Tibial nerve (tissue), 4 donors: ENCODE measurements around the gene PTGDS. TPM values are rescaled to one million over a fixed set of nuclear protein-coding genes. Genes with fewer than 3 reads are reported as not detected.

ENCODE experiments used
- DNase-seq, 2 donors: peaks; one replicate each; pipeline ENCODE4 v3.0.0-alpha.2; 2019; ENCODE audit warnings: low spot score in 2 of 2
- H3K27ac ChIP-seq, 4 donors: fragments of 200-600 bp; sonication (generic) in 3 of 4; one replicate each; pipeline ENCODE4 v1.5.1; 2017 to 2019; ENCODE audit warnings: mild to moderate bottlenecking in 1 of 4
- H3K27me3 ChIP-seq, 2 donors: fragments of 200-600 bp; sonication (generic) in 1 of 2; one replicate each; pipeline versions ENCODE4 v1.5.1 to v1.6.0; 2017 to 2019
- H3K36me3 ChIP-seq, 3 donors: fragments of 200-600 bp; sonication (generic); one replicate each; pipeline ENCODE4 v1.5.1; 2018 to 2019
- H3K4me1 ChIP-seq, 4 donors: fragments of 200-600 bp; sonication (generic) in 3 of 4; one replicate each; pipeline ENCODE4 v1.5.1; 2017 to 2019
- H3K4me3 ChIP-seq, 4 donors: fragments of 200-600 bp; sonication (generic) in 3 of 4; one replicate each; pipeline ENCODE4 v1.5.1; 2017 to 2019; ENCODE audit warnings: mild to moderate bottlenecking in 1 of 4, moderate library complexity in 1 of 4
- H3K9me3 ChIP-seq, 4 donors: fragments of 200-600 bp; sonication (generic) in 3 of 4; one replicate each; pipeline ENCODE4 v1.5.1; 2017 to 2019
- EP300 ChIP-seq, 2 donors: sonication (generic); formaldehyde crosslinking; IDR thresholded peaks; one replicate each; pipeline ENCODE4 v1.6.1; 2017; ENCODE audit warnings: antibody characterized with exemption in 2 of 2, mild to moderate bottlenecking in 1 of 2
- POLR2A ChIP-seq, 2 donors: fragments of 450-650 bp; IDR thresholded peaks; one replicate each; pipeline ENCODE4 v1.6.1; 2017; ENCODE audit warnings: antibody characterized with exemption in 2 of 2, mild to moderate bottlenecking in 2 of 2, moderate library complexity in 2 of 2
- WGBS, 2 donors: methylation state at CpG; one replicate each; pipeline ENCODE4 v1.1.5; 2018; 5-methylcytosine and 5-hydroxymethylcytosine counted together
- total RNA-seq, 4 donors: library from RNA; depleted of rRNA; stranded (reverse); fragments of >200 nt; gene quantifications; one replicate each; pipeline ENCODE4 v1.1.0, GENCODE V29; 2016
- TF ChIP-seq, protein P1 (sequence below), 5 experiments: fragments of 200-600 bp in 3 of 5; fragments of 450-650 bp in 2 of 5; sonication (generic) in 3 of 5; IDR thresholded peaks; one replicate each; pipeline ENCODE4 v1.5.1; 2016 to 2019; ENCODE audit warnings: antibody characterized with exemption in 5 of 5, mild to moderate bottlenecking in 3 of 5, moderate library complexity in 2 of 5

PTGDS gene
- total RNA-seq, 4 donors from 2014 or later, result 1,059 to 8,972 (median 6,550) TPM

GRCh38 chr9:136990242-136990911, 13.1 kb downstream of the PTGDS start:
- Histone ChIP-seq H3K9me3 (no peaks in the 10 kb centered on the region), H3K4me3 (no peak overlapping the region), H3K36me3 (peaks cover 0 to 15% (median 0%) of the 10 kb centered on the region in 3 donors), H3K27ac (no peak overlapping the region), H3K27me3 (peaks cover 0 to 13% of the 10 kb centered on the region in 2 donors), H3K4me1 (peaks cover 0 to 45% (median 31%) of the 10 kb centered on the region in 4 donors)
- TF ChIP-seq POLR2A (IDR thresholded peaks at IDR 0.05), result no peak
- TF ChIP-seq, protein P1, sequence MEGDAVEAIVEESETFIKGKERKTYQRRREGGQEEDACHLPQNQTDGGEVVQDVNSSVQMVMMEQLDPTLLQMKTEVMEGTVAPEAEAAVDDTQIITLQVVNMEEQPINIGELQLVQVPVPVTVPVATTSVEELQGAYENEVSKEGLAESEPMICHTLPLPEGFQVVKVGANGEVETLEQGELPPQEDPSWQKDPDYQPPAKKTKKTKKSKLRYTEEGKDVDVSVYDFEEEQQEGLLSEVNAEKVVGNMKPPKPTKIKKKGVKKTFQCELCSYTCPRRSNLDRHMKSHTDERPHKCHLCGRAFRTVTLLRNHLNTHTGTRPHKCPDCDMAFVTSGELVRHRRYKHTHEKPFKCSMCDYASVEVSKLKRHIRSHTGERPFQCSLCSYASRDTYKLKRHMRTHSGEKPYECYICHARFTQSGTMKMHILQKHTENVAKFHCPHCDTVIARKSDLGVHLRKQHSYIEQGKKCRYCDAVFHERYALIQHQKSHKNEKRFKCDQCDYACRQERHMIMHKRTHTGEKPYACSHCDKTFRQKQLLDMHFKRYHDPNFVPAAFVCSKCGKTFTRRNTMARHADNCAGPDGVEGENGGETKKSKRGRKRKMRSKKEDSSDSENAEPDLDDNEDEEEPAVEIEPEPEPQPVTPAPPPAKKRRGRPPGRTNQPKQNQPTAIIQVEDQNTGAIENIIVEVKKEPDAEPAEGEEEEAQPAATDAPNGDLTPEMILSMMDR (IDR thresholded peaks at IDR 0.05), result no peak
- no peak for TF ChIP-seq EP300 (IDR thresholded peaks at IDR 0.05)
- no peak for DNase-seq
- WGBS, 2 donors, result 74 to 79% methylated on average over 10 of the region's 10 CpGs

DNA sequence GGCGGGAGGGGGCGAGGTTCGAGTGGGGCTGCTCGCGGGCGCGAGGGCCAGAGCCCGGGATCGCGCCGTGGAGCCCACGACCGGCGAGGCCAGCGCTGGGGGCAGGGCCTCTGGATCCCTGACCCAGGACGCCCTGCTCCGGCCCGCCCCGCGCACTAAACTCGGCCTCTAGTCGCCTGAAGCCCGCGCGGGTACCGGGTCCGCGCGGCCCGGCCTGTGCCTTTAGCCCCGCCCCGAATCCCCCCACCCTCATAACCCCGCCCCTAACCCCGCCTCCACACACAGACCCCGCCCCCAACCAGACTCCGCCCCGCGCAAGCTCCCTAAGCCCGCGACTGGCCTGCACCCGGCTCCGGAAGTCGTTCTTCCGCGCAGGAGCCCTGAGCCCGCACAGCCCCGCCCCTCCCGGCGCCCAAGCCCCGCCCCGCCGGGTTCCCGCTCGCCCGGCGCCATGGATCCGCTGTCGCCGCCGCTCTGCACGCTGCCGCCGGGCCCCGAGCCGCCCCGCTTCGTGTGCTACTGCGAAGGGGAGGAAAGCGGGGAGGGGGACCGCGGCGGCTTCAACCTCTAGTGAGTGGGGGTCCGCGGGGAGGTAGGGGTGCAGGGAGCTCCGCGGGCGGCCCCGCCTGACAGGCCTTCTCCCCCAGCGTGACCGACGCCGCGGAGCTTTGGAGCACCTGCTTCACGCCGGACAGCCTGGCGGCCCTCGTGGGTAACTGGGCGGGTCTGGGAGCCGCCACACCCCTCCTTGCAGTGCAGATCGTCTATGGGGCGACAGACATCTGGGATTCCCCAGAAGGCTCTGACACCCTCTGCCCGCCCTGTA, 14.9 kb downstream of the PTGDS start, which contains the start of gene PAXX:
Gene PAXX (plus strand): TSS at position 430 of the 826 bp plus-strand sequence. CDS start 22 bp downstream, at position 452.
- Histone ChIP-seq H3K4me3 (peak within 1 kb of the TSS; percentile 71 to 96 (median 90)), H3K36me3 (peaks cover 0 to 15% (median 0%) of the 10 kb centered on the region in 3 donors), H3K4me1 (peaks cover 0 to 55% (median 46%) of the 10 kb centered on the region in 4 donors), H3K27me3 (no peaks in the 10 kb centered on the region), H3K27ac (peak within 1 kb of the TSS; percentile 74 to 89 (median 82)), H3K9me3 (no peaks in the 10 kb centered on the region)
- whole genome bisulfite sequencing, 2 donors, result 0 to 1% methylated on average over 17 to 32 of the region's 92 CpGs
- TF ChIP-seq, protein P1 (IDR thresholded peaks at IDR 0.05), result peak in 1 of 5 experiments; percentile 20
- TF ChIP-seq EP300 (IDR thresholded peaks at IDR 0.05) (peak in 1 of 2 donors; percentile 29), POLR2A (IDR thresholded peaks at IDR 0.05) (no peak)
- peak; percentile 80 for DNase-seq

- Histone ChIP-seq H3K36me3 (peaks cover 0 to 15% (median 0%) of the 10 kb centered on the region in 3 donors), H3K4me1 (peaks cover 0 to 62% (median 51%) of the 10 kb centered on the region in 4 donors), H3K27me3 (no peaks in the 10 kb centered on the region), H3K4me3 (peak overlapping the region; percentile 71 to 96 (median 90)), H3K27ac (peak overlapping the region; percentile 30 to 89 (median 72)), H3K9me3 (no peaks in the 10 kb centered on the region)
- 10 to 39% methylated on average over 10 to 17 of the region's 18 CpGs for WGBS, 2 donors
- no peak for DNase-seq
- TF ChIP-seq, protein P1 (IDR thresholded peaks at IDR 0.05), result no peak
- TF ChIP-seq EP300 (IDR thresholded peaks at IDR 0.05), result no peak
- no peak for TF ChIP-seq POLR2A (IDR thresholded peaks at IDR 0.05)
These were observed 15.6 kb downstream of the PTGDS start for GRCh38 chr9:136992819-136993369.

GRCh38 chr9:136994180-136994887, 17.0 kb downstream of the PTGDS start:
- peak overlapping the region in 1 of 4 donors; percentile 38 for H3K4me3 ChIP-seq
- peak overlapping the region in 2 of 4 donors; percentile 63 to 89 for H3K27ac ChIP-seq
- no peak for TF ChIP-seq EP300 (IDR thresholded peaks at IDR 0.05)
- TF ChIP-seq, protein P1 (IDR thresholded peaks at IDR 0.05), result no peak
- TF ChIP-seq POLR2A (IDR thresholded peaks at IDR 0.05), result no peak
- H3K4me1 ChIP-seq, result peaks cover 0 to 66% (median 55%) of the 10 kb centered on the region in 4 donors
- WGBS, 2 donors, result 63 to 69% methylated on average over 46 to 53 of the region's 54 CpGs
- no peak for DNase-seq
- no peaks in the 10 kb centered on the region for H3K27me3 ChIP-seq
- H3K9me3 ChIP-seq, result no peaks in the 10 kb centered on the region
- peaks cover 0 to 15% (median 0%) of the 10 kb centered on the region in 3 donors for H3K36me3 ChIP-seq
